ENCODE measurements around the gene TRAK1. TPM values are rescaled to one million over a fixed set of nuclear protein-coding genes. Genes with fewer than 3 reads are reported as not detected.

Gene TRAK1
- total RNA-seq, 6 experiments from 2014 or later, result 50.6 to 54.3 (median 52.3) TPM

DNA sequence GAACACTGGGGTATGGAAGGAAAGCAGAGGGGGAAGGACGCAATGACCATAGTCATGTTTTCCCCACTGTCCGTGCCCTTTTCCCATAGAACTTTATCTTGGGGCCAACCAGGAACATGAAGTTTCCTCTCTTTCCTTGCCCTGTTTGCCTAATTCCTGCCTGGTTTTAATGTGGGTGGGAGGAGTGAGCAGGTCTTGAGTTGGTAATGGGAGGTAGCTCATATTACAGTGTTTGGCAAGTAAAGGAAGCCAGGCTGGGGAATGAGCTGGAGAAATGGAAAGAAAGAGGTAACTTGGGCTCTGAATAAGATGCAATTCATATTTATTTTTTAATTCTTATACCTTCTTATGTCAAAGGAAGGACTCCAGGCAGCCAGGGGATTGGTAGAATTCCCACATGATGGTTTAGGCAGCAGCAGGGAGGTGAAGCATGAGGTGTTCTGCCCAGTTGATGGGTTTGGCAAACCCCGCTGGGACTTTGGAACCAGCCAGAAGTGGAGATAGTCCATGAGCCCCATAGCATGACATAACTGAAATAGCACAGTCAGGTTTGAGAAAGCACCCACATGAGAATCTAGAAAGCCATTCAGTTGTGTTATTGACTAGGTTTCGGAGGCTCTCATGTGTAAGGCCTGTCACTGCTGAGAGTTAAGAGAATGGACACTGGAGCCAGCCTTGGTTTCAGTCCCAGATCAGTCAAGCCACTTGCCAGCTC is 114.8 kb downstream of the TRAK1 start:
- TF ChIP-seq, protein P1, sequence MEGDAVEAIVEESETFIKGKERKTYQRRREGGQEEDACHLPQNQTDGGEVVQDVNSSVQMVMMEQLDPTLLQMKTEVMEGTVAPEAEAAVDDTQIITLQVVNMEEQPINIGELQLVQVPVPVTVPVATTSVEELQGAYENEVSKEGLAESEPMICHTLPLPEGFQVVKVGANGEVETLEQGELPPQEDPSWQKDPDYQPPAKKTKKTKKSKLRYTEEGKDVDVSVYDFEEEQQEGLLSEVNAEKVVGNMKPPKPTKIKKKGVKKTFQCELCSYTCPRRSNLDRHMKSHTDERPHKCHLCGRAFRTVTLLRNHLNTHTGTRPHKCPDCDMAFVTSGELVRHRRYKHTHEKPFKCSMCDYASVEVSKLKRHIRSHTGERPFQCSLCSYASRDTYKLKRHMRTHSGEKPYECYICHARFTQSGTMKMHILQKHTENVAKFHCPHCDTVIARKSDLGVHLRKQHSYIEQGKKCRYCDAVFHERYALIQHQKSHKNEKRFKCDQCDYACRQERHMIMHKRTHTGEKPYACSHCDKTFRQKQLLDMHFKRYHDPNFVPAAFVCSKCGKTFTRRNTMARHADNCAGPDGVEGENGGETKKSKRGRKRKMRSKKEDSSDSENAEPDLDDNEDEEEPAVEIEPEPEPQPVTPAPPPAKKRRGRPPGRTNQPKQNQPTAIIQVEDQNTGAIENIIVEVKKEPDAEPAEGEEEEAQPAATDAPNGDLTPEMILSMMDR (IDR thresholded peaks at IDR 0.05), result no peak
- H3K27ac Mint-ChIP-seq, result no peak overlapping the region
- peaks cover 2% of the 10 kb centered on the region for H3K27me3 Mint-ChIP-seq (ENCODE audit: insufficient read depth)
- no peak overlapping the region for H3K4me3 Mint-ChIP-seq
- H3K36me3 Mint-ChIP-seq (ENCODE audit: low read depth), result peaks cover 28% of the 10 kb centered on the region
- H3K4me1 Mint-ChIP-seq (ENCODE audit: low read depth), result no peaks in the 10 kb centered on the region
- no peaks in the 10 kb centered on the region for H3K9me3 Mint-ChIP-seq
- DNase-seq, result no peak

DNA sequence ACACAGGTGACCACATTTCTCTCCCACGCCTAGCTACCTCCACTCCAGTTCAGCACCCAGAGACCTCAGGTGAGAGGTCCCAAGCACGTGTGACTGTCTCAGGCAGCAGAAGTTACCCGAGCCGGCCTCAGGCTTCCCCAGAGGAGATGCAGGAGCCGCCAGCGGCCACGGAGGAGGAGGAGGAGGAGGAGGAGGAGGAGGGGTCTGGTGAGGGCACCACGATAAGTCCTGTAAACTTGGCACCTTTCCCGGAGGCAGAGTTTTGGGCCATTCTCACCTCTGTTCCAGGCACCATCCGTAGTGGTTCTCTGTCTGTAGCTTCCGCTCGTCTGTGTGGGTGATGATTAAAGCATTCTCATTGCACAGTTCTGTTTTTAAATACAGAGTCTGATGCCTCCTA is 118.8 kb downstream of the TRAK1 start:
- peaks cover 32% of the 10 kb centered on the region for H3K36me3 Mint-ChIP-seq (ENCODE audit: low read depth)
- TF ChIP-seq, protein P1 (IDR thresholded peaks at IDR 0.05), result no peak
- H3K4me3 Mint-ChIP-seq, result no peak overlapping the region
- no peaks in the 10 kb centered on the region for H3K9me3 Mint-ChIP-seq
- no peak for DNase-seq
- H3K27me3 Mint-ChIP-seq (ENCODE audit: insufficient read depth), result peaks cover 2% of the 10 kb centered on the region
- H3K27ac Mint-ChIP-seq, result no peak overlapping the region
- peaks cover 19% of the 10 kb centered on the region for H3K4me1 Mint-ChIP-seq (ENCODE audit: low read depth)

DNA sequence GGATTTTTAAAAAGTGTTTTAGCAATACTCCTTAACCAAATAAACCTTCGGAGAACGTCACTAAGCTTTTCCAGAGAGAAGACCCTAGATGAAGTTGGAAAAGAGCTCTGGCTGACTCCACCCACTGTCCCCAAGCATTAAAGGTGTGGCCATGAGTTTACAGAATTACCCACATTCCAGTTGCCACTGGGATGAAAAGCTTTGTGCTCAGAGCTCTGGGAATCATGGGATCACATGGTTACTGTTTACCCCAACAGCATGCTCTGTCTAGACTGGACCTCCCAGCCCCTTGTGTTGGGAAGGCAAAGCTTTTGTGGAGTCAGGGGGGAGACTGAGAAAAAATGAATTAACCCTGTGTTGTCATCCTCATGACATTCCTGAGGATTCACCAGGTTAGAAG is 119.6 kb downstream of the TRAK1 start:
- no peak overlapping the region for H3K4me3 Mint-ChIP-seq
- peaks cover 31% of the 10 kb centered on the region for H3K36me3 Mint-ChIP-seq (ENCODE audit: low read depth)
- no peak for DNase-seq
- TF ChIP-seq, protein P1 (IDR thresholded peaks at IDR 0.05), result no peak
- H3K9me3 Mint-ChIP-seq, result no peaks in the 10 kb centered on the region
- H3K4me1 Mint-ChIP-seq (ENCODE audit: low read depth), result peaks cover 27% of the 10 kb centered on the region
- H3K27me3 Mint-ChIP-seq (ENCODE audit: insufficient read depth), result peaks cover 2% of the 10 kb centered on the region
- H3K27ac Mint-ChIP-seq, result no peak overlapping the region

DNA sequence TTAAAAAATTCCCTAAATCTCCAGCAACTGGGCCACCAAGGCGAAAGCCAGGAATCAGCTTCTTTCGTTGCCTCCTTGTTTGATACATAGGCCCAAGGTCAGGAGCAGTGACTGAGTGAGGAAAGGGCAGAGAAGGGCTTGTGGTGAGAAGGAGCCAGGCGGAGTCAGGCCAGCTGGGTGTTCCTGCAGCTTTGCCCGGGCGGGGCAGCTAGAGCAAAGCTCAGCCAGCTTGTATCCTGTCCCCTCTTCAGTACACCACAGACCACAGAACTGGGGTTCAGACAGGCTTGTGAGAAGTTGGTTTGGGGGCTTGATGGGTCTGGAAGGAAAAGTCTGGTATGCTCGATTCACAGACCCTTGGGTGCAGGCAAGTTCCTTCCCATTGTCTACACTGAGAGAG is 122.3 kb downstream of the TRAK1 start:
- Mint-ChIP-seq H3K27ac (0 out of 2 replicates have a peak overlapping the region, but pooled peaks have one; percentile 14), H3K27me3 (ENCODE audit: insufficient read depth) (peaks cover under 1% of the 10 kb centered on the region; the same call in 1 of the 2 replicates), H3K4me3 (no peak overlapping the region), H3K9me3 (no peaks in the 10 kb centered on the region), H3K36me3 (ENCODE audit: low read depth) (peaks cover 28% of the 10 kb centered on the region), H3K4me1 (ENCODE audit: low read depth) (peaks cover 50% of the 10 kb centered on the region)
- TF ChIP-seq, protein P1 (IDR thresholded peaks at IDR 0.05), result no peak
- no peak for DNase-seq

DNA sequence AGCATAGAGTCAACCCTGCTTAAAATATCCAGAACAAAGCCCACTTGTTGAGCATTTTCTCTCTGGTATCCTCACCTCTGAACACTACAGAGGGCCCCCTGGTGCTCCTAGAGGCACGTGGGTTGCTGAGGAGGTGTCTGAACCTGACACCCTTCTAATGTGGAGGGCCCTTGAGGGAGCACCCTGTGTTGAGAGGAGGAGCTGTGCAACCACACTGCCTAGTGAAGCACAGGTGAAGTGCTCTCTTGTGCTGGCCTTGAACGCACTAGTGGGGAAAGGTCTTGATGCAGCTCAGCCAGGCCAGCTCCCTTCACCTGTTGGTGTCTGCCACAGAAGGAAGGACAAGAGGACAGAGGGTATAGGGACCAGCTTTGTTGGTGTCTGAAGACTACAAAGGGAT is 122.9 kb downstream of the TRAK1 start:
- TF ChIP-seq, protein P1 (IDR thresholded peaks at IDR 0.05), result no peak
- Mint-ChIP-seq H3K27ac (peak overlapping the region; percentile 63), H3K4me3 (peak overlapping the region; percentile 63), H3K27me3 (ENCODE audit: insufficient read depth) (no peaks in the 10 kb centered on the region), H3K36me3 (ENCODE audit: low read depth) (peaks cover 24% of the 10 kb centered on the region), H3K9me3 (no peaks in the 10 kb centered on the region), H3K4me1 (ENCODE audit: low read depth) (peaks cover 50% of the 10 kb centered on the region)
- DNase-seq, result no peak

Measured in HFFc6 (cell line).